ENCODE measurements around the gene PLOD2. TPM values are rescaled to one million over a fixed set of nuclear protein-coding genes. Genes with fewer than 3 reads are reported as not detected.

Gene PLOD2
- polyA plus RNA-seq (2012; ENCODE audit: low read depth, missing spikeins) = 0.86 TPM

DNA sequence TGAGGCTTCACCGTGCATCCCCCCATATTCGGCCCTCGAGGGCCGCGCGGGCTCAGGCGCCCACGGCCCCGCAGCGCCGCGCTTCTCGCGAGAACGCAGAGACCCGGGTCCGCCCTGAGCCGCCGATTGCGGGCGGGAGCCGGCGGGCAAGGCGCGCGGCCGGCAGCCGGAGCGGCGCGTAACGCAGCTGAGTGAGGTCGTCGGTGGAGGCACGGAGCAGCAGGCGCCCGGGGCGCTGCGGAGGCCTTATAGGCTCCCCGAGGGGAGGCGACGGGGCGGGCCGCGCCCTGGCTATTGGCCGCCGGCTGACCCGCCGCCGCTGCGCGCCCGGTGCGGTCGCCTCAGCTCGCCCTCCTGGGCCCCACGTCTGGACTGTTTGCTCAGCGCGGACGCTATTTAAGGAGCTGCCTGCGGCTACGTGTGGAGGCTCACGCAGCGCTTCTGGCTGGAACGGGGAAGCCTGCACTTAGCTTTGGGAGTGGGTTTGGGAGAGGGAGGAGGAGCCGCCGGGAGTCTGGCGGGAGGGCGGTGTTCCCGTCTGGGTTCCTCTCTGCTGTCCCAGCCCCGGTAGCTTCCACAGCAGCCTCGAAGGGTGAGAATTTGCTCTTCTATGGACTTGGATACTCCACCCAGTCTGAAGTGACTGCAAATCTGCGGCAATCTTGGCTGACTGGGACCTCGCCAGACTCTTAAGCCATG is at the start of gene PLOD2:
Gene PLOD2, minus strand, starts transcription at position 221 of the 699 bp plus-strand sequence. Its CDS starts 195 bp downstream, at position 26.
- FAIRE-seq (no peak), DNase-seq (ENCODE audit: insufficient read length, low spot score) (peak; percentile 25)
- TF ChIP-seq PAX5 (IDR thresholded peaks at IDR 0.05; ENCODE audit: insufficient read depth, low read length, severe bottlenecking) = no peak
- no peak for TF ChIP-seq POLR2AphosphoS5 (IDR thresholded peaks at IDR 0.05; ENCODE audit: low read depth, low read length)
- TF ChIP-seq TAF1 (IDR thresholded peaks at IDR 0.05; ENCODE audit: low read depth, low read length) = no peak
- TF ChIP-seq POLR2A (IDR thresholded peaks at IDR 0.05; ENCODE audit: low read depth, low read length) = no peak
- TF ChIP-seq POU2F2 (IDR thresholded peaks at IDR 0.05; ENCODE audit: low read depth, low read length) = no peak
- no peak for TF ChIP-seq SPI1 (IDR thresholded peaks at IDR 0.05; ENCODE audit: low read depth, low read length)

DNA sequence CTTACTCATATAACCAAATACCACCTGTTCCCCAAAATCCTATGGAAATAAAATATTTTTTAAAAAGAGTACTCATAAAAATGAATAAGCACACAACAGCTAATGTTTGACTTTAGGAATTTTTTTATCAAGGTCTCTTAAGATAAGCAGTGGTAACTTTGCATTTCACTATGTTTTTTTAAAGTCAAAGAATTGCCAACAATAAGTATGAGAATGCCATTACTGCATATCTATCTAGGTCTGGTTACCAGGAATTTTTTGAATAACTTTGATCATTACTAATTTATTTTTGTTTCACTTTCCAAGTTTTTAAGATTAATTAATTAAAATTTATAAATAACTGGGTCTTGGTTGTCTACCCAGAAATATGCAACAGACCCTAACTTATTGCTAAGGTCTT is 48.4 kb upstream of the PLOD2 start:
- DNase-seq (ENCODE audit: insufficient read length, low spot score) (no peak), FAIRE-seq (no peak)
- no peak for TF ChIP-seq SPI1 (IDR thresholded peaks at IDR 0.05; ENCODE audit: low read depth, low read length)
- TF ChIP-seq POLR2A (IDR thresholded peaks at IDR 0.05; ENCODE audit: low read depth, low read length) = no peak
- TF ChIP-seq POU2F2 (IDR thresholded peaks at IDR 0.05; ENCODE audit: low read depth, low read length) = no peak

DNA sequence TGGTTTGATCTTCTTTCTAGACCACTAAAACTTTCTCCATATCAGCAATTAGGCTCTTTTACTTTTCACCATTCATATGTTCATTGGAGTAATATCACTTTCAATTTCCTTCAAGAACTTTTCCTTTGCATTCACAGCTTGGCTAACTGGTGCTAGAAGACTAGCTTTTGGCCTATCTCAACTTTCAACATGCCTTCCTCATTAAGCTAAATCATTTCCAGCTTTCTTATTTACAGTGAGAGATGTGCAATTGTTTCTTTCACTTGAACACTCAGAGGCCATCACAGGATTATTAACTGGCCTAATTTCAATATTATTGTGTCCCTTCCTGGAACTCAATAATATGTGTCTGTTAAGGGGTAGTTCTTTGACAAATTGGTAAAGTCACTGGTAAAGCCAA is 42.8 kb upstream of the PLOD2 start:
- no peak for TF ChIP-seq SPI1 (IDR thresholded peaks at IDR 0.05; ENCODE audit: low read depth, low read length)
- DNase-seq (ENCODE audit: insufficient read length, low spot score) (no peak), FAIRE-seq (no peak)

DNA sequence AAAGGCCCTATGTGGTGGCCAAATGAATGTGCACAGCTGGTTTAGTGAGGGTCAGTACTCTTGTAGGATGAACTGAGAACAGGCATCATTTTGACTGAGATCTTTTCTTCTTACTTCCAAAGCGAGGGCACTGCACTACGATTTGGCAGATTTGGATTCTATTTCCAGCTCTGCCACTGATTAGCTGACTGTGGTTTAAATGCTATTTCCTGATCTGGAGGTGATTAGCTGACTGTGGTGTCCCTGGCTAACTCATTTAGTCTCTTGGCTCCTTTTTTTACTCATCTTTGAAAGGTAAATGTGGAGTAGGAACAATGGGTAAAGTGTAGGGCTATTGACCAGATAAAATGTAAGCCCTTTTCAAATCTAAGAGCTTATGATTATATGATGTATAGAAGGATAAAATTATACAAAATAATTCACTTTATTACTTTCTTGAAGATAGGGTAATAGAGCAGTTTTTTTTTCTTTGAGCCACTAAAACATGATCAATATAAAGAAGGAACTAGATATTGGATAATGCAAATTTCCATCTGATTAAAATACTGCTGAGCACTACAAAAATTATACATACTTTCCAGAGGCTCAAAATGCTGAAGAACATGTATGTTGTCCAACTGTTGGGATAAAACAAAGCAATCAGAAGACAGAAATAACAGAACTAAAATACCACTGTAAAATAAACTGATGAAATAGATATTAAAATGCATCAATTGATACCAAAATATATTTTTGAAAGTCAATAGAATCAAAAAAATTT is 39.7 kb upstream of the PLOD2 start:
- no peak for DNase-seq (ENCODE audit: insufficient read length, low spot score)
- no peak for FAIRE-seq
- TF ChIP-seq SPI1 (IDR thresholded peaks at IDR 0.05; ENCODE audit: low read depth, low read length) (no peak), POU2F2 (IDR thresholded peaks at IDR 0.05; ENCODE audit: low read depth, low read length) (no peak), TAF1 (IDR thresholded peaks at IDR 0.05; ENCODE audit: low read depth, low read length) (no peak), POLR2A (IDR thresholded peaks at IDR 0.05; ENCODE audit: low read depth, low read length) (no peak), PAX5 (IDR thresholded peaks at IDR 0.05; ENCODE audit: insufficient read depth, low read length, severe bottlenecking) (no peak), POLR2AphosphoS5 (IDR thresholded peaks at IDR 0.05; ENCODE audit: low read depth, low read length) (no peak)

DNA sequence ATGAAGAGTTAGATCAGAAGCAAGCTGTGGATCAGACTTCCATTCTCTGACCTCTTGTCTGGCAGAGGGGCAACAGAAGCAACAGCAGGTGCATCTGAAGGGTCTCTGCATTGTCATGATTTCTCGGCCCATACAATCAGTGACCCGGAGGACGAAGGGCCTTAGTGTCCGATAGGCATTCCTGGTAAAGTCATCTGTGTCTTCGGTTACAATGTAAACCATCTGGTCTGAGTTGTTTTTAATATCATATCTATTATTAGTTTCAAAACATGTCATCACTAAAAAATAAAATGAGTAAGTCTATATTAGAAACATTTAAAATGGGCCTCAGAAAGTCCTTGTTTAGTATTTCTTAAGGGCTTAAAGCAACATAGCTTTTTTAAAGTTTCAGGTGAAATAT is 38.8 kb upstream of the PLOD2 start:
- DNase-seq (ENCODE audit: insufficient read length, low spot score) = no peak
- no peak for FAIRE-seq
- no peak for TF ChIP-seq POLR2A (IDR thresholded peaks at IDR 0.05; ENCODE audit: low read depth, low read length)

DNA sequence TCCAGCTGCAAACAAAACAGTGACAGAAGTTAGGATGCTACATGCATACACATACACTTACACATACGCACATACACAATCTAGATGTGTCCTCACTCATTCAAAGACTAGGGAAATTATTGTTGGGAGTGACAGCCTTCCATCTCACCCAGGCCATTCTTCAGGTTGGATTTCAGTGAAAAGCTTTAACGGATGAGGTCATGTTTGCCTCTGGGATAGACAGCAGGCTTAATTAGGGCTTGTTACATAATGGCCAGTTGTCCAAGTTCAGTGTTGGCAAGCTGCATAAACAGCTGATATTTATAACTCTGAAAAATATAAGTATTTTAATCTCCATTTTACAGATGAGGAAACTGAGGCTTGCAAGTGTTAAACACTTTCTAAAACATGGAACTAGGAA is 35.8 kb upstream of the PLOD2 start:
- DNase-seq (ENCODE audit: insufficient read length, low spot score) = no peak
- no peak for FAIRE-seq

DNA sequence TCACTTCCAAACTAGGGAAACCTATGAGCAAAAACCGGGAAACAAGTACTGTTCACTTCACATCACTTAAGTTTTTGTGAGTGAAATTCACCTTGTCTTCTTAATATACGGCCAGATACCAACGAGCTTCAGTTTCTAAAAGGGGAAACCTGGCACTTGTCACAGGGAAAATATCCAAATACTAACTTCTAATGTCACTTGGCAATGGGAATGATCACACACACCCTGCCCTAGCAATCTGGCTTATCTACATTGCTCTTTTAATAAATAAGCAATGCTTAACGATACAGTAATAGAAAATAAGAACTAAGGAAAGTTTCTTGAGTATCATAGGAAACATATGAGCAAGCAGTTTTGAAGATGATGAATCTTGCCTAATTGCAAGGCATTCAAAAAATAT is 34.6 kb upstream of the PLOD2 start:
- TF ChIP-seq POLR2A (IDR thresholded peaks at IDR 0.05; ENCODE audit: low read depth, low read length) (no peak), POU2F2 (IDR thresholded peaks at IDR 0.05; ENCODE audit: low read depth, low read length) (no peak), TAF1 (IDR thresholded peaks at IDR 0.05; ENCODE audit: low read depth, low read length) (no peak), POLR2AphosphoS5 (IDR thresholded peaks at IDR 0.05; ENCODE audit: low read depth, low read length) (no peak), PAX5 (IDR thresholded peaks at IDR 0.05; ENCODE audit: insufficient read depth, low read length, severe bottlenecking) (no peak), SPI1 (IDR thresholded peaks at IDR 0.05; ENCODE audit: low read depth, low read length) (no peak)
- DNase-seq (ENCODE audit: insufficient read length, low spot score) = no peak
- no peak for FAIRE-seq

More for the DNA sequence above, 35.8 kb upstream of the PLOD2 start:
- TF ChIP-seq POU2F2 (IDR thresholded peaks at IDR 0.05; ENCODE audit: low read depth, low read length) (no peak), TAF1 (IDR thresholded peaks at IDR 0.05; ENCODE audit: low read depth, low read length) (no peak), POLR2AphosphoS5 (IDR thresholded peaks at IDR 0.05; ENCODE audit: low read depth, low read length) (no peak), SPI1 (IDR thresholded peaks at IDR 0.05; ENCODE audit: low read depth, low read length) (no peak), POLR2A (IDR thresholded peaks at IDR 0.05; ENCODE audit: low read depth, low read length) (no peak), PAX5 (IDR thresholded peaks at IDR 0.05; ENCODE audit: insufficient read depth, low read length, severe bottlenecking) (no peak)

DNA sequence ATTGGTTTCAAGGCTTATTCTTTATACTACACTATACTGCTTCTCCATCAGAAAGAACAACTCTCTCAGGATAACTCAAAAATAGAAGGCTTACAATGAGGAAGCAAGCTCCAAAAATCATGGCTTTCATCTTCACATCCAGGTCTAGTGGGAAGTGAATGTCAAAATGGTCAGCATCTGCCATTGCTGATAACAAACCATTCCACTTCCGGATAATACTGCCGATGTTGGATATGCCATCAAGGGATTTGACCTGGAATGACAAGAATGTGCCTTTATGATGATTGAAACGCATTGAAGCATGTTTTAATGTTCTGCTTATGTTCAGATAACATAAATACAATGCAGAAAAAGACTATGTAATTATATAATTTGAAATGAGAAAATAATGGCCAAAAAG is 34.0 kb upstream of the PLOD2 start:
- no peak for DNase-seq (ENCODE audit: insufficient read length, low spot score)
- TF ChIP-seq POLR2AphosphoS5 (IDR thresholded peaks at IDR 0.05; ENCODE audit: low read depth, low read length) (no peak), TAF1 (IDR thresholded peaks at IDR 0.05; ENCODE audit: low read depth, low read length) (no peak), POLR2A (IDR thresholded peaks at IDR 0.05; ENCODE audit: low read depth, low read length) (no peak), SPI1 (IDR thresholded peaks at IDR 0.05; ENCODE audit: low read depth, low read length) (no peak), POU2F2 (IDR thresholded peaks at IDR 0.05; ENCODE audit: low read depth, low read length) (no peak), PAX5 (IDR thresholded peaks at IDR 0.05; ENCODE audit: insufficient read depth, low read length, severe bottlenecking) (no peak)
- no peak for FAIRE-seq

DNA sequence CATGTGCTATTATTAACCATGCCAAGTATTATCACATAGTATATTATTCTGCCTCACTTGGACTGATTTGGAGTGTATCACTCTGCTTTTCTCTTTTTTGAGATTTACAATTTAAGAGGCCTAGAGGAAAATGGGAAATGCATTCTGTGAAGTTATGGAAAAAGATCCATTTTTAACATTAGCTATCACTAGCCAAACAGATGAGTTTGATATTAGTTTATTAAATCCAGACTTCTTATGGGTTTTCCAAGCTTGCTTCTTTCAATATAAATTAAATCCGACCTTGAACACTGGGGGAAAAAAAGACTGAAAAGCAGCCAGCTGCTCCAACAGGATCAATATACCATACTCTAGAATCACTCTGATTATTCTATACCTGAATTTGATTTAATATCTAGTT is 30.1 kb upstream of the PLOD2 start:
- DNase-seq (ENCODE audit: insufficient read length, low spot score) = no peak
- TF ChIP-seq POLR2AphosphoS5 (IDR thresholded peaks at IDR 0.05; ENCODE audit: low read depth, low read length) (no peak), PAX5 (IDR thresholded peaks at IDR 0.05; ENCODE audit: insufficient read depth, low read length, severe bottlenecking) (no peak), POU2F2 (IDR thresholded peaks at IDR 0.05; ENCODE audit: low read depth, low read length) (no peak), SPI1 (IDR thresholded peaks at IDR 0.05; ENCODE audit: low read depth, low read length) (no peak), POLR2A (IDR thresholded peaks at IDR 0.05; ENCODE audit: low read depth, low read length) (no peak), TAF1 (IDR thresholded peaks at IDR 0.05; ENCODE audit: low read depth, low read length) (no peak)
- FAIRE-seq = no peak
